Cardiac muscle cell (in vitro differentiated cells and primary cell): ENCODE data around the gene MORF4L1. TPM values are rescaled to one million over a fixed set of nuclear protein-coding genes. Genes with fewer than 3 reads are reported as not detected.
"Not testable (repeated sequence)": the region's sequence is repeated elsewhere in the genome, so short reads cannot be mapped to it uniquely, and the experiment has no call there.

Experiments used
- DNase-seq, 2 donors: peaks; one replicate each; pipeline versions ENCODE4 v3.0.0 to v3.0.0-alpha.2; 2010 to 2017; ENCODE audit warnings: low read depth in 1 of 2, low spot score in 1 of 2
- H3K27ac ChIP-seq: fragments of 200-600 bp; sonication (generic); 2 replicates; pipeline ENCODE4 v1.5.1; 2016
- H3K27me3 ChIP-seq: fragments of 200-600 bp; sonication (generic); 2 replicates; pipeline ENCODE4 v1.6.0; 2016; ENCODE audit warnings: control low read depth
- H3K36me3 ChIP-seq: fragments of 200-600 bp; sonication (generic); 2 replicates; pipeline ENCODE4 v1.5.1; 2016; ENCODE audit warnings: control low read depth
- H3K4me1 ChIP-seq: fragments of 200-600 bp; sonication (generic); 2 replicates; pipeline ENCODE4 v1.8.1; 2017; ENCODE audit warnings: low read depth, mild to moderate bottlenecking, mixed run types
- H3K4me3 ChIP-seq: fragments of 200-600 bp; sonication (generic); 2 replicates; pipeline ENCODE4 v1.5.1; 2016; ENCODE audit warnings: mild to moderate bottlenecking
- H3K9me3 ChIP-seq: fragments of 200-600 bp; sonication (generic); 2 replicates; pipeline ENCODE4 v1.5.1; 2017; ENCODE audit warnings: low read depth, mild to moderate bottlenecking, control low read depth
- CTCF ChIP-seq: IDR thresholded peaks from 2 replicates; pipeline ENCODE4 v1.5.1; 2012; ENCODE audit warnings: low read depth, mild to moderate bottlenecking, low read length
- polyA plus RNA-seq: library from polyadenylated mRNA; unstranded; fragments of >200 nt; fragmentation: Nextera tagmentation; extraction: Ambion mirVana; gene quantifications from 2 replicates; pipeline ENCODE4 v1.2.1, GENCODE V29; 2016
- total RNA-seq: library from RNA; depleted of rRNA; stranded (reverse); fragments of >200 nt; gene quantifications from 2 replicates; pipeline ENCODE4 v1.2.3, GENCODE V29; 2016

MORF4L1 gene
- total and polyA plus RNA-seq, 2 experiments from 2014 or later = 625 to 760 TPM

GRCh38 chr15:78881681-78882080, 9.0 kb downstream of the MORF4L1 start:
- Histone ChIP-seq H3K9me3 (no peaks in the 10 kb centered on the region), H3K36me3 (peaks cover 46% of the 10 kb centered on the region), H3K4me3 (no peak overlapping the region), H3K4me1 (peaks cover 26% of the 10 kb centered on the region), H3K27me3 (no peaks in the 10 kb centered on the region), H3K27ac (no peak overlapping the region)
- TF ChIP-seq CTCF = no peak
- no peak for DNase-seq

- no peak overlapping the region for H3K27ac ChIP-seq
- H3K27me3 ChIP-seq = no peaks in the 10 kb centered on the region
- no peak for TF ChIP-seq CTCF
- H3K9me3 ChIP-seq = no peaks in the 10 kb centered on the region
- H3K4me3 ChIP-seq = no peak overlapping the region
- peaks cover 90% of the 10 kb centered on the region for H3K36me3 ChIP-seq
- no peaks in the 10 kb centered on the region for H3K4me1 ChIP-seq
- no peak for DNase-seq
Measured at GRCh38 chr15:78889000-78889399, 16.3 kb downstream of the MORF4L1 start.

GRCh38 chr15:78893538-78893937, 20.8 kb downstream of the MORF4L1 start:
- H3K27ac ChIP-seq = no peak overlapping the region
- H3K4me3 ChIP-seq = no peak overlapping the region
- DNase-seq = no peak
- H3K4me1 ChIP-seq = no peaks in the 10 kb centered on the region
- peaks cover 89% of the 10 kb centered on the region for H3K36me3 ChIP-seq
- no peaks in the 10 kb centered on the region for H3K27me3 ChIP-seq
- TF ChIP-seq CTCF = no peak
- H3K9me3 ChIP-seq = no peaks in the 10 kb centered on the region

GRCh38 chr15:78895471-78895870, 22.8 kb downstream of the MORF4L1 start:
- Histone ChIP-seq H3K27ac (no peak overlapping the region), H3K36me3 (peaks cover 87% of the 10 kb centered on the region), H3K9me3 (no peaks in the 10 kb centered on the region), H3K27me3 (no peaks in the 10 kb centered on the region), H3K4me1 (no peaks in the 10 kb centered on the region), H3K4me3 (no peak overlapping the region)
- TF ChIP-seq CTCF = no peak
- no peak for DNase-seq

GRCh38 chr15:78898540-78898939, 25.9 kb downstream of the MORF4L1 start:
- no peak for TF ChIP-seq CTCF
- Histone ChIP-seq H3K4me1 (peaks cover 14% of the 10 kb centered on the region), H3K36me3 (peaks cover 73% of the 10 kb centered on the region), H3K9me3 (no peaks in the 10 kb centered on the region), H3K27ac (peak overlapping the region; percentile 25), H3K4me3 (no peak overlapping the region), H3K27me3 (no peaks in the 10 kb centered on the region)
- no peak for DNase-seq

GRCh38 chr15:78900819-78901533, 28.3 kb downstream of the MORF4L1 start:
- H3K4me3 ChIP-seq, DNase-seq, H3K9me3 ChIP-seq, H3K27me3 ChIP-seq: not testable (repeated sequence)
- Histone ChIP-seq H3K27ac (peak overlapping the region; percentile 81), H3K36me3 (peaks cover 72% of the 10 kb centered on the region), H3K4me1 (peaks cover 21% of the 10 kb centered on the region)

GRCh38 chr15:78902281-78903032, 29.8 kb downstream of the MORF4L1 start:
- Histone ChIP-seq H3K4me1 (peaks cover 21% of the 10 kb centered on the region), H3K36me3 (peaks cover 75% of the 10 kb centered on the region), H3K27ac (peak overlapping the region; percentile 81)
- H3K4me3 ChIP-seq, H3K9me3 ChIP-seq, H3K27me3 ChIP-seq: not testable (repeated sequence)
- peak; percentile 18 to 68 for DNase-seq
